CD4-positive, alpha-beta T cell treated with Interleukin-12 subunit alpha and Interleukin-12 subunit beta, for 1 hour (primary cell): ENCODE measurements around the gene TIMM44.
"Not testable (repeated sequence)": the region's sequence is repeated elsewhere in the genome, so short reads cannot be mapped to it uniquely, and the experiment has no call there.

Source experiments
- DNase-seq: peaks from one replicate; pipeline ENCODE4 v3.0.0-alpha.2; 2020

Gene TIMM44

GRCh38 chr19:7975037-7975436 lies 31.6 kb upstream of the TIMM44 start:
- no peak for DNase-seq

GRCh38 chr19:7973883-7974282 lies 30.4 kb upstream of the TIMM44 start:
- no peak for DNase-seq

- DNase-seq = no peak
Measured at GRCh38 chr19:7971553-7972520, 28.4 kb upstream of the TIMM44 start.

- peak; percentile 26 for DNase-seq
Measured at GRCh38 chr19:7970716-7971448, 27.4 kb upstream of the TIMM44 start.

- DNase-seq = no peak
Measured at GRCh38 chr19:7969555-7969939, 26.1 kb upstream of the TIMM44 start.

GRCh38 chr19:7968796-7969554 lies 25.5 kb upstream of the TIMM44 start:
- DNase-seq = no peak

- DNase-seq = no peak
Measured at GRCh38 chr19:7968008-7968795, 24.7 kb upstream of the TIMM44 start.

- no peak for DNase-seq
Measured at GRCh38 chr19:7965921-7966665, 22.6 kb upstream of the TIMM44 start.

- DNase-seq = no peak
Measured at GRCh38 chr19:7965259-7965841, 21.9 kb upstream of the TIMM44 start.

GRCh38 chr19:7963566-7963965 lies 20.1 kb upstream of the TIMM44 start:
- DNase-seq = no peak

GRCh38 chr19:7962644-7963268 lies 19.3 kb upstream of the TIMM44 start:
- DNase-seq = no peak

- no peak for DNase-seq
Measured at GRCh38 chr19:7961920-7962626, 18.6 kb upstream of the TIMM44 start.

GRCh38 chr19:7961082-7961481 lies 17.6 kb upstream of the TIMM44 start:
- DNase-seq = not testable (repeated sequence)

GRCh38 chr19:7959211-7959610 lies 15.7 kb upstream of the TIMM44 start:
- no peak for DNase-seq

GRCh38 chr19:7955696-7956095 lies 12.2 kb upstream of the TIMM44 start:
- DNase-seq = no peak

GRCh38 chr19:7953576-7953975 lies 10.1 kb upstream of the TIMM44 start:
- DNase-seq = no peak

- no peak for DNase-seq
Measured at GRCh38 chr19:7953060-7953459, 9.6 kb upstream of the TIMM44 start.

- DNase-seq = no peak
Measured at GRCh38 chr19:7947939-7948338, 4.5 kb upstream of the TIMM44 start.

- DNase-seq = peak; percentile 87
Measured at GRCh38 chr19:7944177-7944761, 803 bp upstream of the TIMM44 start.

GRCh38 chr19:7942981-7943443 lies 454 bp downstream of the TIMM44 start:
- DNase-seq = no peak
